A549 treated with dexamethasone at 1 μM for 4 hours (cell line): ENCODE measurements around the gene OR4C13. TPM values are rescaled to one million over a fixed set of nuclear protein-coding genes. Genes with fewer than 3 reads are reported as not detected.

Experiments used
- total RNA-seq: library from RNA; stranded (reverse); fragments of 200-300 nt; extraction: Qiagen RNA extraction; gene quantifications from 5 replicates; pipeline ENCODE4 v1.2.3, GENCODE V29; 2022

Gene OR4C13
- total RNA-seq, result not detected in 5 replicates

DNA sequence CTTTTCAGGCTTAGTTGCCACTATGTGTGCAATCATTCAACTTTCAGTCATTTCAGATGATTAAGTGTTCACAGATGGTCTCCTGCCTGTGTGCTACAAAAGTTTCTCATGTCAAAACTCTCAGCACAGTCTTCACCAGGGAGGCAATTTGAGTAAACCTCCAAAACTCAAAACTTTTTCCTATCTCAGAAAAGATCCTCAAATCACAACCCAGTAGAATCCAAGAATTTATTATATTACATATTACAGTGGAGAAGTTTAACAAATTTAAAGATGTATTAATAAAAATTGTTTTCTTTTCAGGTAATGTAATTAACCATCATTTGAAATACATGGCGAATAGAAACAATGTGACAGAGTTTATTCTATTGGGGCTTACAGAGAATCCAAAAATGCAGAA is at the start of gene OR4C13:
Gene OR4C13, plus strand, starts transcription at position 301 of the 400 bp plus-strand sequence. Its CDS starts 32 bp downstream, at position 333.

DNA sequence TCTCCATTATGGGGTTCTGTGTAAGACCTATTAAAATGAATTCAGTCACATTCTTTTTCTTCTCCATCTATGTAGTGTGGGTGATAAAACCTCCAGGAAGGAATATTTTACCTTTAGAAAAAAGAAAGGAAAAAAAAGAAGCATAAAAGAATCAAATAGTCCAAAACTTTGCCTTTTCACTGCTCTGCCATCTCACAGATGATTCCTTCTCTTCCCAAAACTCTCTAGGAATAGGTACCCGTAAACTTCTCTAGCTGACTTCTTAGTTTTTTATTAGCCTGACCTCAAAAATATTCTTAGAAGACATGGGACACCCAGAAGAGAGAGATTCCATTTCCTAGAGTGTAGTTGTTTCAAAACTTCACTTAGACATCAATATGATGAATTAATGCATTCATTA is 30.2 kb downstream of the OR4C13 start, which contains the start of gene OR4C12:
Gene OR4C12, minus strand, starts transcription at position 101 of the 400 bp plus-strand sequence. Its CDS starts 34 bp downstream, at position 67.

Other genes with a start within 250 kb of the OR4C13 start
- gene OR4C12, start 30.1 kb downstream of the OR4C13 start, total RNA-seq, result not detected in 5 replicates
- not detected in 5 replicates for gene OR4C45, start 80.5 kb downstream of the OR4C13 start, total RNA-seq